CD4-positive, CD25-positive, alpha-beta regulatory T cell (primary cell): ENCODE measurements around the gene TMCC2. TPM values are rescaled to one million over a fixed set of nuclear protein-coding genes. Genes with fewer than 3 reads are reported as not detected.

Source experiments
- ATAC-seq, 2 donors: fragments of 150-1000 bp; cut with Tn5 transposase; one replicate each; pipeline ENCODE4 v1.10.0; 2021; ENCODE audit warnings: low read depth in 2 of 2, moderate number of reproducible peaks in 2 of 2, moderate library complexity in 1 of 2
- DNase-seq, 3 donors: peaks; one replicate each; pipeline versions ENCODE4 v3.0.0 to v3.0.0-alpha.2; 2012 to 2022; ENCODE audit warnings: mixed read lengths in 1 of 3
- H3K27ac ChIP-seq: one replicate; pipeline ENCODE4 v1.7.0; 2013; ENCODE audit warnings: mild to moderate bottlenecking, low read length; ENCODE audit not compliant: insufficient read depth, poor library complexity, severe bottlenecking
- H3K27me3 ChIP-seq: one replicate; pipeline ENCODE4 v1.7.0; 2013; ENCODE audit warnings: low read length; ENCODE audit not compliant: control insufficient read depth, insufficient read depth
- H3K36me3 ChIP-seq: one replicate; pipeline ENCODE4 v1.7.0; 2013; ENCODE audit warnings: mild to moderate bottlenecking, low read length, moderate library complexity; ENCODE audit not compliant: control insufficient read depth, insufficient read depth
- H3K4me1 ChIP-seq: 2 replicates; pipeline ENCODE4 v1.7.0; 2013; ENCODE audit warnings: mild to moderate bottlenecking, low read length; ENCODE audit not compliant: insufficient read depth, control insufficient read depth, poor library complexity, severe bottlenecking
- H3K4me3 ChIP-seq: one replicate; pipeline ENCODE4 v1.7.0; 2013; ENCODE audit warnings: low read depth, mild to moderate bottlenecking, low read length, moderate library complexity
- H3K9me3 ChIP-seq, 2 experiments: 1 replicate in 1 of 2; 2 replicates in 1 of 2; pipeline ENCODE4 v1.7.0; 2013; ENCODE audit warnings: low read length in 2 of 2, mild to moderate bottlenecking in 1 of 2, moderate library complexity in 1 of 2; ENCODE audit not compliant: control insufficient read depth in 2 of 2
- H3K27ac Mint-ChIP-seq, 3 donors: one replicate each; pipeline ENCODE4 v1.8.0; 2020 to 2022; ENCODE audit warnings: mild to moderate bottlenecking in 3 of 3, mixed read lengths in 3 of 3, moderate library complexity in 2 of 3
- H3K27me3 Mint-ChIP-seq: one replicate; pipeline ENCODE4 v1.8.0; 2022; ENCODE audit warnings: mild to moderate bottlenecking, mixed read lengths
- H3K36me3 Mint-ChIP-seq: one replicate; pipeline ENCODE4 v1.8.0; 2020; ENCODE audit warnings: mixed read lengths
- H3K4me1 Mint-ChIP-seq, 4 donors: one replicate each; pipeline ENCODE4 v1.8.0; 2020 to 2022; ENCODE audit warnings: mixed read lengths in 4 of 4, mild to moderate bottlenecking in 1 of 4
- H3K4me3 Mint-ChIP-seq, 4 donors: one replicate each; pipeline ENCODE4 v1.8.0; 2020 to 2022; ENCODE audit warnings: mild to moderate bottlenecking in 4 of 4, mixed read lengths in 4 of 4, moderate library complexity in 3 of 4
- H3K9me3 Mint-ChIP-seq, 7 donors: one replicate each; pipeline ENCODE4 v1.8.0; 2020 to 2022; ENCODE audit warnings: mixed read lengths in 7 of 7, mild to moderate bottlenecking in 3 of 7, moderate library complexity in 2 of 7
- polyA plus RNA-seq, 4 donors: library from polyadenylated mRNA; unstranded; fragments of 300-500 nt; fragmentation: Illumina TruSeq; gene quantifications; one replicate each; pipeline ENCODE4 v1.2.3, GENCODE V29; 2021
- total RNA-seq: library from RNA; stranded (reverse); gene quantifications from one replicate; pipeline ENCODE4 v1.2.3, GENCODE V29; 2022

The TMCC2 gene
- total and polyA plus RNA-seq, 5 donors from 2014 or later, result 0.22 to 1.8 (median 0.31) TPM

- H3K4me3 Mint-ChIP-seq, result no peak overlapping the region
- H3K36me3 Mint-ChIP-seq, result no peaks in the 10 kb centered on the region
Measured at GRCh38 chr1:205241366-205242030, 13.8 kb downstream of the TMCC2 start.

GRCh38 chr1:205243350-205244191, 15.8 kb downstream of the TMCC2 start:
- Histone ChIP-seq H3K27ac (no peak overlapping the region), H3K4me1 (no peaks in the 10 kb centered on the region), H3K27me3 (no peaks in the 10 kb centered on the region), H3K4me3 (no peak overlapping the region), H3K9me3 (no peaks in the 10 kb centered on the region), H3K36me3 (no peaks in the 10 kb centered on the region)
- Mint-ChIP-seq H3K27ac (no peak overlapping the region), H3K9me3 (no peaks in the 10 kb centered on the region), H3K4me3 (no peak overlapping the region), H3K36me3 (no peaks in the 10 kb centered on the region), H3K4me1 (no peaks in the 10 kb centered on the region), H3K27me3 (peaks cover 15% of the 10 kb centered on the region)
- ATAC-seq (no peak), DNase-seq (no peak)

More at GRCh38 chr1:205241366-205242030, 13.8 kb downstream of the TMCC2 start:
- Histone ChIP-seq H3K9me3 (no peaks in the 10 kb centered on the region), H3K4me1 (no peaks in the 10 kb centered on the region), H3K36me3 (no peaks in the 10 kb centered on the region), H3K27ac (no peak overlapping the region), H3K27me3 (no peaks in the 10 kb centered on the region), H3K4me3 (no peak overlapping the region)
- peaks cover 0 to 7% (median 1%) of the 10 kb centered on the region in 4 donors for H3K4me1 Mint-ChIP-seq
- DNase-seq (no peak), ATAC-seq (no peak)
- H3K27me3 Mint-ChIP-seq, result peaks cover 28% of the 10 kb centered on the region
- no peaks in the 10 kb centered on the region for H3K9me3 Mint-ChIP-seq
- no peak overlapping the region for H3K27ac Mint-ChIP-seq

GRCh38 chr1:205244384-205244783, 16.6 kb downstream of the TMCC2 start:
- H3K36me3 Mint-ChIP-seq, result no peaks in the 10 kb centered on the region
- H3K4me3 Mint-ChIP-seq, result no peak overlapping the region
- Histone ChIP-seq H3K36me3 (no peaks in the 10 kb centered on the region), H3K27ac (no peak overlapping the region), H3K9me3 (no peaks in the 10 kb centered on the region), H3K27me3 (no peaks in the 10 kb centered on the region), H3K4me1 (no peaks in the 10 kb centered on the region), H3K4me3 (no peak overlapping the region)
- no peak for DNase-seq
- peaks cover 10% of the 10 kb centered on the region for H3K27me3 Mint-ChIP-seq
- H3K9me3 Mint-ChIP-seq, result no peaks in the 10 kb centered on the region
- H3K27ac Mint-ChIP-seq, result no peak overlapping the region
- ATAC-seq, result no peak
- no peaks in the 10 kb centered on the region for H3K4me1 Mint-ChIP-seq

GRCh38 chr1:205245096-205245495, 17.4 kb downstream of the TMCC2 start:
- Mint-ChIP-seq H3K27ac (no peak overlapping the region), H3K9me3 (no peaks in the 10 kb centered on the region), H3K36me3 (no peaks in the 10 kb centered on the region), H3K4me1 (no peaks in the 10 kb centered on the region), H3K27me3 (peaks cover 10% of the 10 kb centered on the region), H3K4me3 (no peak overlapping the region)
- Histone ChIP-seq H3K9me3 (no peaks in the 10 kb centered on the region), H3K36me3 (no peaks in the 10 kb centered on the region), H3K4me3 (no peak overlapping the region), H3K27ac (no peak overlapping the region), H3K27me3 (no peaks in the 10 kb centered on the region), H3K4me1 (no peaks in the 10 kb centered on the region)
- ATAC-seq, result no peak
- no peak for DNase-seq

- Mint-ChIP-seq H3K4me1 (no peaks in the 10 kb centered on the region), H3K4me3 (no peak overlapping the region), H3K27ac (no peak overlapping the region), H3K9me3 (no peaks in the 10 kb centered on the region), H3K36me3 (no peaks in the 10 kb centered on the region), H3K27me3 (peaks cover 10% of the 10 kb centered on the region)
- H3K9me3 ChIP-seq, result no peaks in the 10 kb centered on the region
- no peaks in the 10 kb centered on the region for H3K4me1 ChIP-seq
- no peak overlapping the region for H3K4me3 ChIP-seq
- ATAC-seq (no peak), DNase-seq (no peak)
- H3K36me3 ChIP-seq, result no peaks in the 10 kb centered on the region
- H3K27ac ChIP-seq, result no peak overlapping the region
- no peaks in the 10 kb centered on the region for H3K27me3 ChIP-seq
Measured at GRCh38 chr1:205246351-205247119, 18.8 kb downstream of the TMCC2 start.

GRCh38 chr1:205247130-205247921, 19.6 kb downstream of the TMCC2 start:
- Mint-ChIP-seq H3K27ac (no peak overlapping the region), H3K4me3 (no peak overlapping the region), H3K9me3 (no peaks in the 10 kb centered on the region), H3K36me3 (no peaks in the 10 kb centered on the region), H3K27me3 (peaks cover 7% of the 10 kb centered on the region), H3K4me1 (no peaks in the 10 kb centered on the region)
- DNase-seq, result no peak
- H3K4me1 ChIP-seq, result no peaks in the 10 kb centered on the region
- H3K4me3 ChIP-seq, result no peak overlapping the region
- H3K9me3 ChIP-seq, result no peaks in the 10 kb centered on the region
- no peaks in the 10 kb centered on the region for H3K27me3 ChIP-seq
- H3K36me3 ChIP-seq, result no peaks in the 10 kb centered on the region
- H3K27ac ChIP-seq, result no peak overlapping the region
- ATAC-seq, result no peak
